ENCODE data around the gene TEX13D.
"Not testable (repeated sequence)": the region's sequence is repeated elsewhere in the genome, so short reads cannot be mapped to it uniquely, and the experiment has no call there.

TEX13D gene

DNA sequence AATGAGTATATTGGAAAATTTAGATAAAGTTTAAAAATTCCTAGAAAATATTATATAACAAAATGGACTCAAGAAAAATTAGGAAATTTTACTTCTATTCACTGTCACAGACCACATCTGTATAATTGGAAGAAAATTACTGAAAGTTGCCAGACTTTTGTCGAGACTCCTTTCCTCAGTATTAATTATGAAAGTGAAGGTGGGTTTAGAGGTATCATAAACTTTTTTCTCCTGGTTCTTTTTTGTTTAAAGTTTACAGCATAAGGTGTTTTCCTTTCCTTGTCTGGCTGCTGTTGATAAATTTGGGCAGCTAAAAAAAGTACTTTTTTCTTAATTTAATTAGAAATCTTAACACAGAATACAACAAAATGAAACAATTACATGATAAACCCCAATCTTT is 6.7 kb upstream of the TEX13D start:
- peaks cover 23% of the 10 kb centered on the region for H3K27me3 ChIP-seq (ENCODE audit: insufficient read depth, low read depth, severe bottlenecking)
- H3K36me3 ChIP-seq = no peaks in the 10 kb centered on the region
- no peak overlapping the region for H3K27ac ChIP-seq
- H3K4me3 ChIP-seq (ENCODE audit: low read depth, low read length) = no peak overlapping the region
- TF ChIP-seq, protein P1, sequence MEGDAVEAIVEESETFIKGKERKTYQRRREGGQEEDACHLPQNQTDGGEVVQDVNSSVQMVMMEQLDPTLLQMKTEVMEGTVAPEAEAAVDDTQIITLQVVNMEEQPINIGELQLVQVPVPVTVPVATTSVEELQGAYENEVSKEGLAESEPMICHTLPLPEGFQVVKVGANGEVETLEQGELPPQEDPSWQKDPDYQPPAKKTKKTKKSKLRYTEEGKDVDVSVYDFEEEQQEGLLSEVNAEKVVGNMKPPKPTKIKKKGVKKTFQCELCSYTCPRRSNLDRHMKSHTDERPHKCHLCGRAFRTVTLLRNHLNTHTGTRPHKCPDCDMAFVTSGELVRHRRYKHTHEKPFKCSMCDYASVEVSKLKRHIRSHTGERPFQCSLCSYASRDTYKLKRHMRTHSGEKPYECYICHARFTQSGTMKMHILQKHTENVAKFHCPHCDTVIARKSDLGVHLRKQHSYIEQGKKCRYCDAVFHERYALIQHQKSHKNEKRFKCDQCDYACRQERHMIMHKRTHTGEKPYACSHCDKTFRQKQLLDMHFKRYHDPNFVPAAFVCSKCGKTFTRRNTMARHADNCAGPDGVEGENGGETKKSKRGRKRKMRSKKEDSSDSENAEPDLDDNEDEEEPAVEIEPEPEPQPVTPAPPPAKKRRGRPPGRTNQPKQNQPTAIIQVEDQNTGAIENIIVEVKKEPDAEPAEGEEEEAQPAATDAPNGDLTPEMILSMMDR (IDR thresholded peaks at IDR 0.05; ENCODE audit: low read depth, low read length) = no peak
- no peak for DNase-seq
- H3K9me3 ChIP-seq (ENCODE audit: severe bottlenecking) = no peaks in the 10 kb centered on the region

DNA sequence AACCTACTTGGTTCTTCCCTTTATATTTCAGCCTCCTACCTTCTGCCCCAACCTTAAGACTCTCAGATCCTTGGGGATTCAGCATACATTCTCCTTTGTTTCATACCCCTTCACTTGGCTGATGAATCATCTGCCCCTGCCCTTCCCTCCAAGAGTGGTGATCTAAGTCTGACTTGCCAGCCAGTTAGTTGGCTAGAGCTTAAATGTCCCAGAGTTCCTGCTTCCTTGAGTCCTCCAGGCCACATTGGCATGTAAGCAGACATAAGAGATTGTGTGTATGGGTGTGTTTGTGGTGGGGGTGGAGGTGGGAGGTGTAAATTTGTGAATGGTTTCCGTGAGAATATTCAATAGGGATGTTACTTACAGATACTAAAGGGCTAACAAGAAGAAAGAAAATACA is 3.7 kb upstream of the TEX13D start:
- H3K4me3 ChIP-seq (ENCODE audit: low read depth, low read length) = no peak overlapping the region
- no peak overlapping the region for H3K27ac ChIP-seq
- peaks cover 28% of the 10 kb centered on the region for H3K27me3 ChIP-seq (ENCODE audit: insufficient read depth, low read depth, severe bottlenecking)
- no peaks in the 10 kb centered on the region for H3K36me3 ChIP-seq
- DNase-seq = no peak
- TF ChIP-seq, protein P1 (IDR thresholded peaks at IDR 0.05; ENCODE audit: low read depth, low read length) = no peak
- no peaks in the 10 kb centered on the region for H3K9me3 ChIP-seq (ENCODE audit: severe bottlenecking)

DNA sequence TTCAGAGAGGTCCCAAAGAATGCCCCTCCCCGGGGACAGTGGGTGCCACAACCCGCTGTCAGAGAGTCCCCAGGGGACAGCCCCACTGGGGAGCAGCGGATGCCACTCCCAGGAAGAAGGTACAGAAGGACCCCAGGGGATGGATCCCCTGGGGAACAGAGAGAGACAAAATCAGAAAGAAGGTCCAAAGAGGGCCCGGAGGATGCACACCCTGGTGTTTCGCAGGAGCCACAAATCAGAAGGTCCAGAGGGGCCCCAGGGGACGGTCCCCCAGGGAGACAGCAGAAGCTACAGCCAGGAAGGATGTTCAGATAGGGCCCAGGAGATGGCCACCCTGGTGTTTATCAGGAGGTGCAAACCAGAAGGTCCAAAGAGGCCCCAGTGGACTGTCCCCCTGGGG is 1.4 kb downstream of the TEX13D start:
- TF ChIP-seq, protein P1 (IDR thresholded peaks at IDR 0.05; ENCODE audit: low read depth, low read length) = no peak
- no peaks in the 10 kb centered on the region for H3K36me3 ChIP-seq
- peaks cover 35% of the 10 kb centered on the region for H3K27me3 ChIP-seq (ENCODE audit: insufficient read depth, low read depth, severe bottlenecking)
- H3K4me3 ChIP-seq (ENCODE audit: low read depth, low read length) = no peak overlapping the region
- no peak for DNase-seq
- H3K9me3 ChIP-seq (ENCODE audit: severe bottlenecking) = no peaks in the 10 kb centered on the region
- H3K27ac ChIP-seq = no peak overlapping the region

DNA sequence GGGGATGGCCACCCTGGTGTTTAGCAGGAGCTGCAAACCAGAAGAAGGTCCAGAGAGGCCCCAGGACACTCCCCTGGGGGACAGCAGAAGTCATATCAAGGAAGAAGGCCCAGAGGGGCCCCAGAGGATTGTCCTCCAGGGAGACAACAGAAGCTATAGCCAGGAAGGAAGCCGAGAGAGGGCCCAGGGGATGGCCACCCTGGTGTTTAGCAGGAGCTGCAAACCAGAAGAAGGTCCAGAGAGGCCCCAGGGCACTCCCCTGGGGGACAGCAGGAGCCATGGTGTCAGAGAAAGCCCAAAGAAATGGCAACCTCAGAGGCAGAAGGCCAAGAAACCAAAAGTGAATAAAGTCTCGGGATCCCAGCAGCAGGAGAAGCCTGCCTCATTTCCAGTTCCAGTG is 2.1 kb downstream of the TEX13D start:
- DNase-seq, H3K36me3 ChIP-seq, H3K27ac ChIP-seq: not testable (repeated sequence)

DNA sequence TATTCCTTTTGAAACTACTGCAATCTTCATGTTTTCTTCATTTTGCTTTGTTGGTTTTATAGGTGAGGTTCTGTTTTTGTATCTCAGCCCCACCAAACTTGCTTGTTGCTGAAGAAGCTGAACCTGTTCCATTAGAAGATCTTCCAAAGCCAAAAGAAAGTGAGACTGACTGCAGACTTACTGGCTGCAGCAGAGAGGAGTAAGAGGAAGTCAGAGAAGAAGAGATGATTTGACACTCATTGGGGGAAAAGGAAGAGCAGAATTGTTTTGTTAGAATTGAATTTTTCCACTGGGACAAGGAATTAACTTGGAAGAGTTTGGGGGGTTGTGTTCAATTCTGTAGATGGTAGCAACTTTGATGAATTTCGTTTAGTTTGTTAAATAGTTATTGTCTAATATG is 3.1 kb downstream of the TEX13D start:
- no peak overlapping the region for H3K27ac ChIP-seq
- peaks cover 35% of the 10 kb centered on the region for H3K27me3 ChIP-seq (ENCODE audit: insufficient read depth, low read depth, severe bottlenecking)
- H3K4me3 ChIP-seq (ENCODE audit: low read depth, low read length) = no peak overlapping the region
- no peak for DNase-seq
- no peaks in the 10 kb centered on the region for H3K36me3 ChIP-seq
- TF ChIP-seq, protein P1 (IDR thresholded peaks at IDR 0.05; ENCODE audit: low read depth, low read length) = no peak
- no peaks in the 10 kb centered on the region for H3K9me3 ChIP-seq (ENCODE audit: severe bottlenecking)

More for the DNA sequence above, 2.1 kb downstream of the TEX13D start:
- H3K27me3 ChIP-seq (ENCODE audit: insufficient read depth, low read depth, severe bottlenecking) = peaks cover 41% of the 10 kb centered on the region
- H3K4me3 ChIP-seq (ENCODE audit: low read depth, low read length); H3K9me3 ChIP-seq (ENCODE audit: severe bottlenecking): not testable (repeated sequence)

DNA sequence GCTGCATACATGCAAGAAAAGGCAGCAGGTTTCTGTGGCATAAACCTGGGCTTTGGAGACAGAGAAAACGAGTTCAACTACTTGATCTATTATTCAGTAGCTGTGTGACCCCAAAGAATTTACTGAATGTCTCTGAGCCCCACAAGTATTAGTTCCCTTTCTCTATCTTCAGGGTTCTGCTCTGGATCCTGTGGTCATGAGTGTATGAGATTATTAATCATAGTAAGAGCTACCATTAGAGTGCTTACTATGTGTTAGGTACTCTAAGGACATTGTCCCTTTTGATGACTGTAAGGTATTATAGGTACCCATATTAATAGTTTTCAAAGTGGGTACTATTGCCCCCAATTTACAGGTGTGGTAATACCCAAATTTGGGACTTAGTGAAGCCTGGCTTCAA is 5.5 kb downstream of the TEX13D start:
- no peak for DNase-seq
- Histone ChIP-seq H3K9me3 (ENCODE audit: severe bottlenecking) (no peaks in the 10 kb centered on the region), H3K27ac (no peak overlapping the region), H3K4me3 (ENCODE audit: low read depth, low read length) (no peak overlapping the region), H3K27me3 (ENCODE audit: insufficient read depth, low read depth, severe bottlenecking) (peaks cover 31% of the 10 kb centered on the region), H3K36me3 (no peaks in the 10 kb centered on the region)
- TF ChIP-seq, protein P1 (IDR thresholded peaks at IDR 0.05; ENCODE audit: low read depth, low read length) = no peak

Measured in WERI-Rb-1 (cell line).